ENCODE measurements around the gene CARMIL3.

The CARMIL3 gene

GRCh38 chr14:24071836-24072430 is 20.1 kb downstream of the CARMIL3 start:
- TF ChIP-seq GATA3 (IDR thresholded peaks at IDR 0.05; ENCODE audit: low read depth, low read length) (no peak), GATA2 (IDR thresholded peaks at IDR 0.05; ENCODE audit: low read depth, low read length) (no peak)

GRCh38 chr14:24072436-24072835 is 20.6 kb downstream of the CARMIL3 start:
- TF ChIP-seq GATA2 (IDR thresholded peaks at IDR 0.05; ENCODE audit: low read depth, low read length) (no peak), GATA3 (IDR thresholded peaks at IDR 0.05; ENCODE audit: low read depth, low read length) (no peak)

- TF ChIP-seq GATA2 (IDR thresholded peaks at IDR 0.05; ENCODE audit: low read depth, low read length) (no peak), GATA3 (IDR thresholded peaks at IDR 0.05; ENCODE audit: low read depth, low read length) (no peak)
Measured at GRCh38 chr14:24072881-24073877, 21.4 kb downstream of the CARMIL3 start.

- TF ChIP-seq GATA2 (IDR thresholded peaks at IDR 0.05; ENCODE audit: low read depth, low read length) (no peak), GATA3 (IDR thresholded peaks at IDR 0.05; ENCODE audit: low read depth, low read length) (no peak)
Measured at GRCh38 chr14:24074625-24075484, 23.0 kb downstream of the CARMIL3 start.

DNA sequence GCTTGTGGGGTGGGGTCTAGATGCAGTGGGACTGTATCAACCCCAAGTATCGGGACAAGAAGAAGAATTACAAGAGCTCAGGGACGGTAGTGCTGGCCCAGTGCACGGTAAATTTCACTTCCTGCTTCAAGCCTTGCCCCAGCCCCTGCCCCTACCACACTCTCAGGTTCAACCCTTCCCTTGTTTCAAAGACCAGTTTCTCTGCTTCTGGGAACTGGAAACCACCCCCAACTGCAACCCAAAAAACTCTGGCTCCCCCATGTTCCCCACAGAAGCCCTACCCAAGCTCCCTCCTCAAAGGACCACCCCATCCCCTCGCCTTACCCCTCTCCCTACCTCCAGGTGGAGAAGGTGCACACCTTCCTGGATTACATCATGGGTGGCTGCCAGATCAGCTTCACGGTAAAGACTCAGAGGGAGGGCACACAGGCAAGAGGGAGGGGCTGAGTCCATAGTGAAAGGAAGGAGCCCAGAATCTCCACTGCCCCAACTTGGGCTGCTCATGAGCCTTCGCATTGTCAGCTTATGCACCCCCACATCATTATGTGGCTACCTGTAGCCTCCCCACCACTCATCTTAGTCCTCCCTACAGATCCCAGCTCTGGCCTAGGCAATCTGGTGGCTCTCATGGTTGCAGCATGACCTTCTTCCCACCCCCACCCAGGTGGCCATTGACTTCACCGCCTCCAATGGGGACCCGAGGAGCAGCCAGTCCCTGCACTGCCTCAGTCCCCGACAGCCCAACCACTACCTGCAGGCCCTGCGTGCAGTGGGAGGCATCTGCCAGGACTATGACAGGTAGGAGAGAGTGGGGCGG is 23.9 kb downstream of the CARMIL3 start:
- no peak for TF ChIP-seq GATA3 (IDR thresholded peaks at IDR 0.05; ENCODE audit: low read depth, low read length)
- TF ChIP-seq GATA2 (IDR thresholded peaks at IDR 0.05; ENCODE audit: low read depth, low read length) = no peak

- TF ChIP-seq GATA3 (IDR thresholded peaks at IDR 0.05; ENCODE audit: low read depth, low read length) (no peak), GATA2 (IDR thresholded peaks at IDR 0.05; ENCODE audit: low read depth, low read length) (no peak)
Measured at GRCh38 chr14:24076302-24076601, 24.4 kb downstream of the CARMIL3 start.

DNA sequence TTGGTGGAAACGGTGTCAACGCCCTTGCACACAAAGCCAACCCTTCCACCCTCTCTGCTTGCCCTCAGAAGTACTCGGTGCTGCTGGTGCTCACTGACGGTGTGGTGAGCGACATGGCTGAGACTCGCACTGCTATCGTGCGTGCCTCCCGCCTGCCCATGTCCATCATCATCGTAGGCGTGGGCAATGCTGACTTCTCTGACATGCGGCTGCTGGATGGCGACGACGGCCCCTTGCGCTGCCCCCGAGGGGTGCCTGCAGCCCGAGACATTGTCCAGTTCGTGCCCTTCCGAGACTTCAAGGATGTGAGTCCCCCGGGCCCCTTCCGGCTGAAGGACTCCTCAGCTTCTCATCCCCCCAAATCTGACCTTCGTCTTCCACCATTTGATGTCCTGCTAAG is 25.3 kb downstream of the CARMIL3 start:
- TF ChIP-seq GATA3 (IDR thresholded peaks at IDR 0.05; ENCODE audit: low read depth, low read length) (no peak), GATA2 (IDR thresholded peaks at IDR 0.05; ENCODE audit: low read depth, low read length) (no peak)

GRCh38 chr14:24078146-24078545 is 26.3 kb downstream of the CARMIL3 start:
- TF ChIP-seq GATA2 (IDR thresholded peaks at IDR 0.05; ENCODE audit: low read depth, low read length) (no peak), GATA3 (IDR thresholded peaks at IDR 0.05; ENCODE audit: low read depth, low read length) (no peak)

DNA sequence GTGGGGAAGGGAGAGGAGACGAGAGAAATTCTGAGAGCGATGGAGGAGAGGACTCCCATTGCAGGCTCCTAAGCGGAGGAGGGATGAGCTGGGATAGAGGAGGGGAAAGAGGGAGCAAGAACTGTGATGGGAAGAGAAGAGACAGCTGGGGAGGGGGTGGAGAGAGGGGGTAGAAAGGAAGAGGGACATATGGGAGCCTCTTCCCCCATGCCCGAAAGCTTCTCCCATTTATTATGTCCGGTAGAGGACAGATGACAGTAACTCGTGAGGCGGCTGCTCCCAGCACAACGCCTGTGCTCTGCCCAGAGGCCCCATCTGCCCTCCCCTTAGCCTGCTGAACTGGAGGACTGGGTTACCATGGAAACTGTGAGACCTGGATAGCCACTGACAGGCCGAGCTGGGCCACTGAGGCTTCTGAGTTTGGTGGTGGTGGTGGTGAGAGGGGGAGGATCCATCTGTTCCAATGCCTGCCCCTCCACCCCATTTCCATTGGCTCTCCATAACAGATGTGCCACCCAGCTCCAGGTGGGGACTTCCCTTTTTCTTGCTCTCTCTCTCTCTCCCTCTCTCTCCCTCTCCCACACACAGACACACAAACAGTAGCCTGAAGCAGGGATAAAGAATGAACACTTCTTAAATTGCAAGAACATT is 27.8 kb downstream of the CARMIL3 start:
- TF ChIP-seq GATA2 (IDR thresholded peaks at IDR 0.05; ENCODE audit: low read depth, low read length) (no peak), GATA3 (IDR thresholded peaks at IDR 0.05; ENCODE audit: low read depth, low read length) (no peak)

DNA sequence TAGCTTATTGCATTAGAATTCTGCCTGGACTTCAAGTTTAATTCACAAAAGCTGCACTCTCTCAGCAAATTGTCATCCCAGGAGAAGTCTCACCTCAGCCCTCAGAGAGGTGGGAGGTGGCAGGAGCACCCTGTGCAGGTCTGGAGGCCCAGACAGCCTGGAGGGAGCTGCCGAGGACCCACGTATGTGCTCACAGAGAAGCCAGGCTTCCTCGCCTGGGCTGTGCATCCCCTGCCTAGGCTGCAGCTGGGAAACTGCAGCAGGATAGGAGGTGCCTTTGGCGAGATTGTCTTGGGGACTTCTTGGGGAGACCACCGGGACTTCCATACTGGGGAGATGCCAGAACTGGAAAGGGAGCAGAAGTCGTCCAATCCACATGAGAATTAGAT is 28.3 kb downstream of the CARMIL3 start:
- TF ChIP-seq GATA3 (IDR thresholded peaks at IDR 0.05; ENCODE audit: low read depth, low read length) = no peak
- no peak for TF ChIP-seq GATA2 (IDR thresholded peaks at IDR 0.05; ENCODE audit: low read depth, low read length)

DNA sequence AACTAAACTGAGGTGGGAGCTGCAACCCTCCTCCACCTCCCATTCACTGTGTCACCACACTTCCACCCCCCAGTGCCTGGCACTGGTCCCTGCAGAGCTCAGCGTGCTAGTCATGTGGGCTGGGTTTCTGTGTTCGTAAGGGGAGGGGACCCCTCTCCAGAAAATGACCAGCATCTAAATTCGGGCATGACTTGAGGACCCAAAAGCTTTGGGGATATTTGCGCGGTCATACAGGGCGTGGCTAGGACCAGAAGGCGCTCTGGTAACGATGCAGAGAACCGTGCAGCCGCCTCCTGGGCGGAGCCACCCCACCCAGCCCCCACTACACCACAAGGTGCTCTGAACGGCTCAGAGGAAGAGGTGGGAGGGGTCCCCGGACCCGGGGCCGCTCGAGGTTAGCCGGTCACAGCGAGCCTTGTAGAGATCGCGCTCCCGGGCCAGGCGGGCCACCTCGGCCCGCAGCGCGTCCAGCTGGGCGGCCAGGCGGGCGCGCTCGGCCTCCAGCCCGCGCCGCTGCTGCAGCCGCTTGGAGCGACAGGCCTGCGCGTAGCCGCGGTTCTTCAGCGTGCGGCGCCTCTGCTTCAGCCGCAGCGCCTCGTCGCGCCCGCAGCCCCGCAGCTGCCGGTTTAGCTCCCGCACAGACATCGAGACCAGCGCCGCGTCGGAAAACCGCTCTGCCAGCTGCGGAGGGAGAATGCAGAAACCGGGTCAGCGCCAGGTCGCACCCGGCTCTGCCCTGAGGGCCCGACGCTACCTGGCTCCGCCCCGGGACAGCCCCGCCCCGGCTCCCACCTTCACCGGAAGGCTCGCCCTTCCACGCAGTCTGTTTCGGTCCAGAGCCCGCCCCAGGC is 29.3 kb downstream of the CARMIL3 start:
- TF ChIP-seq GATA2 (IDR thresholded peaks at IDR 0.05; ENCODE audit: low read depth, low read length) = no peak

DNA sequence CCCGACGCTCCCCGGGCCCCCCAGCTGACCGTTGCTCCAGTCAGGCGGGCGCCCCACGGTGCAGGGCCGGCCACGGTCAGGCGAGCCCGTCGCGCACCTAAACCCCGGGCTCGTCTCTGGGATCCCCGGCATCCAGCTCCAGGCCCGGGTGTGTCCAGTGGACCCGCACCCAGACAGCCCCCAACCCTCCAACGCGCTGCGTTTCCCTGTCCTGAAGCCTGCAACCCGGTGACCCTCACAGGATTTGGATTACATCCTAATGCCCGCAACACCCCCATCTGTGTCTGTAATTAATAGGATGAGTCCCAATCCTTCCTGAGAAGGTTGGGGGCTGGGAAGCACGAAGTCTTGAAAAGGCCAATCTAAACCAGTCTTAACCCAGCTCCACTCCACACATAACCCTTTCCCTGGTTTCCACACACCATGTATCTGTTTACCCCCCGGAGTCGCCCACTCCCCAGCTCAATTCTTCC is 30.0 kb downstream of the CARMIL3 start:
- no peak for TF ChIP-seq GATA2 (IDR thresholded peaks at IDR 0.05; ENCODE audit: low read depth, low read length)
- TF ChIP-seq GATA3 (IDR thresholded peaks at IDR 0.05; ENCODE audit: low read depth, low read length) = no peak
